Lung microvascular endothelial cell (primary cell): ENCODE results near the gene CDH8. TPM values are rescaled to one million over a fixed set of nuclear protein-coding genes. Genes with fewer than 3 reads are reported as not detected.

Source experiments
- DNase-seq, 2 donors: peaks; one replicate each; pipeline versions ENCODE4 v3.0.0 to v3.0.0-alpha.2; 2010; ENCODE audit warnings: low read depth in 2 of 2
- total RNA-seq: library from RNA; depleted of rRNA; stranded (reverse); fragments of >200 nt; gene quantifications from 2 replicates; pipeline ENCODE4 v1.2.1, GENCODE V29; 2014

The CDH8 gene, protein sequence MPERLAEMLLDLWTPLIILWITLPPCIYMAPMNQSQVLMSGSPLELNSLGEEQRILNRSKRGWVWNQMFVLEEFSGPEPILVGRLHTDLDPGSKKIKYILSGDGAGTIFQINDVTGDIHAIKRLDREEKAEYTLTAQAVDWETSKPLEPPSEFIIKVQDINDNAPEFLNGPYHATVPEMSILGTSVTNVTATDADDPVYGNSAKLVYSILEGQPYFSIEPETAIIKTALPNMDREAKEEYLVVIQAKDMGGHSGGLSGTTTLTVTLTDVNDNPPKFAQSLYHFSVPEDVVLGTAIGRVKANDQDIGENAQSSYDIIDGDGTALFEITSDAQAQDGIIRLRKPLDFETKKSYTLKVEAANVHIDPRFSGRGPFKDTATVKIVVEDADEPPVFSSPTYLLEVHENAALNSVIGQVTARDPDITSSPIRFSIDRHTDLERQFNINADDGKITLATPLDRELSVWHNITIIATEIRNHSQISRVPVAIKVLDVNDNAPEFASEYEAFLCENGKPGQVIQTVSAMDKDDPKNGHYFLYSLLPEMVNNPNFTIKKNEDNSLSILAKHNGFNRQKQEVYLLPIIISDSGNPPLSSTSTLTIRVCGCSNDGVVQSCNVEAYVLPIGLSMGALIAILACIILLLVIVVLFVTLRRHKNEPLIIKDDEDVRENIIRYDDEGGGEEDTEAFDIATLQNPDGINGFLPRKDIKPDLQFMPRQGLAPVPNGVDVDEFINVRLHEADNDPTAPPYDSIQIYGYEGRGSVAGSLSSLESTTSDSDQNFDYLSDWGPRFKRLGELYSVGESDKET
- total RNA-seq, result not detected in 2 replicates

DNA sequence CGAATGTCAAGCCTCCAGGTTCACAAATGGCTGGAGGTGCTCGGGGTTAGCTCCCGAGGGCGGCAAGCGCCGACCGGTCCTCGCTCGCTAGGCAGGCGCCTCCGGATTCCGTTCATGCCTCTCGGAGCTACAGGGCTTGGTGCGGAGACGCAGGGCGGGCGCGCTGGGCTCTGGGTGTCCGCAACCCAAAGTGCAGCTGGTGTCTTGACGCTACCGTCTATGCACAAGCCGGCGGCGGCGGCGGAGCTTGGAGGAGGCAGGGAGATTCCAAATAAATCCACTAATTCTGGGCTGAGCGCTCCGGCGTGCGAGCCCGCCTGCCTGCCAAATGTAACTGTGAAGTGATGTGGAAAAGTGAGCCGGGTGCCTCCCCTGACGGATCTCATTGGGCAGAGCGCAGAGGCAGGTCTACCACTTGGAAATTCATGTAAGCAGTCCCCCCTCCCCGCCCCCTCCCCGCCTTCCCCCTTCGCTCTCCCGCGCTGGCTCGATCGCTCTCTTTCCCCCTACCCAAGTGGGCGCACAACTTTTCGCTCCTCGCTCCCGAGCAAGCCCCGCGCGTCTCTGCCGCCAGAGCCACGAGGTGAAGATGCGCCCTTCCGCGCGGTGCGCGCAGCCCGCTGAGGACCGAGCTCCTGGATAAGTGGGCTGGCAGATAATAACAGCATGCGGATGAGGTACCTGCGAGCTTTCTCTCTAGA, at the start of gene CDH8:
Gene CDH8 (minus strand): TSS at position 338 of the 701 bp plus-strand sequence. CDS start 15,035 bp downstream, outside the sequence.
- no peak for DNase-seq

DNA sequence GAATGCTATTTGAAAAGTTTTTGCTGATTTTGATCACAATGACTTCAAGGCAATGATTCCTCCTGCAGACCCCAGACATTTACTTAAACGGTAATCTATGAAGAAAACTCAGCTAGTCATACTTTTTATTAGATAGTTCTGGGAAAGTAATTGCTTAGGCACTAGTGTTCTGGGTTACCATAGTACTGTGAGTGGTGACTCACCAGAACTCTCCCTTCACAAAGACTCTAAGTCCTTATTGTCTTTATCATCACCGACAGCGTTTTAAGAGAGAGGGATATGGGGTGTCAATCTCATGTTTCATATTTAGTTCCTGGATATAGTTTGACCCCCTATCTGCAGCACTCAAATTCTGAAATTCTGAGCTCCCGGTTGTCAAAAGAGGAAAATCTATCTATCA, 43.0 kb upstream of the CDH8 start:
- no peak for DNase-seq

DNA sequence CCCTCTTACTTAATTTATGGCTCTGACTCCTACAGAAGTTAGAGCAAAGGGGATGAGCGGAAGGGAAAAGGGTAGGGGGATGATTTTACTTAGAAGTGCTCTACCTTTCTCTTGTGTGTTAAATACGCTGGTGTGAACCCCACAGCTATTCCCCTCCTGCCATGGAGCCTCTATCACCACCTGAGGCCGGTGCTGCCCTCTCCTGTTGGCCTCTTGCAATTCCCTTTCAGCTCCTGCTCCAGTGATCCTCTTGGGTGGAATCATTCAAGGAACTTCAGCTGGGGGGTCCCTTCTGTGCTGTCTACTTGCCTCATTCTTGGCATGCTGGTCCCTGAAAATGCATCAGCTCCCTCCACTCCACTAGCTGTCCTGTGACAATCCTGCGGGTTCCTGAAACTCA, 41.8 kb upstream of the CDH8 start:
- DNase-seq, result no peak

DNA sequence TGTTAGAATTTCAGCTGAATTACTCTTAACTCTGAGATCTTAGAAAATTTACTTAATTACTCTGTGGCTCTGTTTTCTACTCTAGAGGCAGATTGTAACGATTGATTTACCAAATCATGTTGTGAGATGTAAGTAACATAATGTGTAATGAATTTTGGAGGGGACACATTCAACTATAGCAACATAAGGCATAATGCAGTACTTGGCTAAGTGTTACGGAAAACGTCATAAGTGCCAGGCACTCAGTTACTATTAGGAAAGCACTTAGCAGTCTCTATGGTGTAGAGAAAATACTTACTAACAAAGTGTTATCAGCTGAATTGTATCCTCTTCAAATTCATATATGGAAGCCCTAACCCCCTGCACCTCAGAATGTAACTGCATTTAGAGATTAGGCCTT, 40.6 kb upstream of the CDH8 start:
- no peak for DNase-seq

DNA sequence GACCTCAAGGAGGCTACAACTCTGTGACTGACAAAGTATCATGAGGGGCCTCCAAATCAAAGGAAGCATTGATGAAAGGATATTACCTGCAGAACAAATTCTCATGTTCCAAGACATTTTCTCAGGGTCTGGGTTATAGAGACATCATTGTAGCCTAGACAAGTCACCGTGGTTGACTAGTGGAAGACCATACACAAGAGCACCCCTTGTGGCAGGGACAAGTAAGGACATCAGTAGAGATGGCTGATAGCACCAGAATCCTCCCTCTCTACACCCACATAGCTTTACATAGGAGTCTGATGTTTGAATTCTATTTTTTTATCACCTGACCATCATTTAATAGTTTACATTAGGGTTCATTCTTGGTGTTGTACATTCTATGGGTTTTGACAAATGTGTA, 32.5 kb upstream of the CDH8 start:
- DNase-seq, result no peak

DNA sequence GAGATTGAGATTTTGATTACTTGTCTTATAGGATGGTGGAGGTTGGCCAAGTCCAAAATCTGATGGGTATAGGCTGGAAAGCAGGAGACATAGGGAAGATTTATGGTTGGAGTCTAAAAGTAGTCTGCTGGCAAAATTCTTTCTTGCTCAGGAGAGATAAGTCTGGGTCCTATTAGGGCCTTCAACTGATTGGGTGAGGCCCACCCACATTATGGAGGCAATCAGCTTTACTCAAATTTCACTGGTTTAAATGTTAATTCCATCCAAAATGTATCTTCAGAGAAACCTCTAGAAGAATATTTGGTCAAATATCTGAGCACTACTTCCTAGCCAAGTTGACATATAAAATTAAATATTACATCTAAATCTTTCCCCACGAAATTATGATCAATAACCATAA, 31.7 kb upstream of the CDH8 start:
- DNase-seq, result no peak

DNA sequence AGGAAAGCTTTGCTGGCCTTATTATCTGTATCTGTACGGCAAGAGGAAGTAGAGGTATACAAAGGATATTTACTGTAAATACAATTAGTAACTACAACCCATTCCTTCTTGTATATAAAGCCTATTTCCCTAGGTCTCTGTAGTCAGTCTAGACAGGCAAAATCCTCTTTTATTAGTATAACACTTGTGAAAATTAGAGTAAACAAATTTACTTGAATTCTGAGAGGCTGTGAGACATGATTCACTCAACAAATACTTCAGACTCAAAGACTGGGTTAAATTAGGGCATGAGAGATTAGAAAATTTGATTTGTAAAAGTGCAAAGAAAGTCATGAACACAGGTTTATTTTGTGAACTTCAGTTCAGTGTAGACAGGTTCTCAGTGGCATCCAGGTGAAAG, 30.9 kb upstream of the CDH8 start:
- DNase-seq, result no peak

DNA sequence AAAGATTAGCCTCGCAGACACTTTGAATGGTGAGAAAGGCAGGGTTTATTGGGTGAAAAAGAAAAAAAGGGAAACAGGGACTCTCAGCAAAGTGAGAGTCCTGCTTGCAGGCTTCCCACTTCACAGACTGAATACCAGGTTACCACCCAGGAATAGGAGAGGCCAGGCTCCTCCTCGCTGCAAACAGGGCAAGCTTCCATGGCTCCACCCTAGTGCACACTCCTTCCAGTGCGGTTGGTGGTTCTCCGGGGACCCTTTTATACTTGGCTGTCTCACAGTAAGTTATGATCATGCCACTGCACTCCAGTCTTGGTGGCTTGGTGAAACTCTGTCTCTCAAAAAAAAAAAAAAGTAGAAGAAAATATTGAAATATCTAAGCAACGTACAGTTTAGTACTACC, 30.5 kb upstream of the CDH8 start:
- DNase-seq, result no peak

DNA sequence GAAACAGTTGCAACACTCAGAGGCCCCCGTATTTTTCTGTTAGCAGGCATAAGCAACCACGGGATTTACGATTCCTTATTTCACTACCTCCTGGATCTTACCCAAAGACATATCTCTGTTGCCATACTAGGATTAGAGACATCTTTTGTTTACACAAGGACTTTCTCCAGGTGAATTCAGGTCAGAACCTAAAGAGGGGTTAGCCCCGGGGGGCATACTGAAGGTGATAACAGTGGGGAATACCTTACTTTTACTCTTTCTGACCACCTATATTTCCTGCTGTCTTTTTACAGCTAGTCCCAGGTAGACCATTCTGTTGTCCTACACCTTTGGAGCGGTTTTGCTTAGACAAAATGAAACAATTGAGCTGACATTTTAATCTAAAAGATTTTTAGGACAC, 27.9 kb upstream of the CDH8 start:
- no peak for DNase-seq

DNA sequence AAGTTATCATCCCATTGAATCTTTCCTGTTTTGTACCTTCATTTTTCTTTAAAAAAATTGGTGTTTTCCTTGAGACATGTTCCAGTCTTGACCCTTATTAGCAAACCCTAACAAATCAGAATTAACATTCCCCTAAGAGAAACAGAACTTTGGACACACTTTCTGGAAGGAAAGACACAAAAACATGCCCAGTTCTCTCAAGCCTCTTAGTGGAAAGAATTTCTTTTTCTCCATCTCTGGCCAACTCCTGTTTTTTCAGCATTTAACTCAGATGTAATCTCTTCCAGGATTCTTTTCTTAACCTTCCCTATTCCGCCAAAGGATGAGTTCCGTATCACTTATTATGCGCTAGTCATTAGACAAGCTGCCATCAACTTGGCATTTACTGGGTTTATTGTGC, 23.9 kb upstream of the CDH8 start:
- DNase-seq, result no peak

DNA sequence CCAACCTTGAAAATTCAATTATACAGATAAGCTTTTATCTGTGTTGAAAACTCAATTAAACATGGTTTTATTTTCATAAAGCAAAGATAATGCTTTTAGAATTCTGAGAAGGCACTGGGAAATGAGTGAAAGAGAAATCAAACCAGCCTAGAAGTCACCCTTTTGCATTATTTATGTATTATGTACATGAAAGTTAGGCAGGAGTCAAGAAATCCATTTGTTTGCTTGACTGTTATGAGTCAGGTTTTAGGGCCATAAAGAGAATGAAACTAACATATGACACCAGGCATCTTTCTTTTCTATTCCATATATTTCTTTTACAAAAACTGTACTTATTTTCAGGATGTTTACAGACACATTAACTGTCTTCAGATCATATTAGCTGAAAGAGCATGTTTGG, 23.3 kb upstream of the CDH8 start:
- DNase-seq, result no peak

DNA sequence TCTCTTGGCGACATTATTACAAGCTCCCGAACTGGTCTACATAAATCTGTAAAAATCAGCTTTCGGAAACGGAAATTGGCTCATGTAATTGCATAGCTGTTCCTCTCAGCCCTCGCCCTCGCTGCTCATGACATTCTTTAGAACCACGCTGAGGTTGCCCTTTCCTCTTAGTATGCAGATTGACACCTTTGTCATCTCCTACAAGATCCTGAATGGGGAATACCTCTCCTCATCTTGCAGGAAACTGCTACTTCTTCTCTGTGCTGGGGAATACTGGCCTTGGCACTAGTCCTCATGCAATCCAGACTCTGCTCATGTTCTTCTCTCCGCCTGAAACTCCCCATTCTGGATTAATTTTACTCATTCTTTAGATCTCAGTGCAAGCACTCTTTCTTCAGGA, 22.2 kb upstream of the CDH8 start:
- DNase-seq, result no peak

DNA sequence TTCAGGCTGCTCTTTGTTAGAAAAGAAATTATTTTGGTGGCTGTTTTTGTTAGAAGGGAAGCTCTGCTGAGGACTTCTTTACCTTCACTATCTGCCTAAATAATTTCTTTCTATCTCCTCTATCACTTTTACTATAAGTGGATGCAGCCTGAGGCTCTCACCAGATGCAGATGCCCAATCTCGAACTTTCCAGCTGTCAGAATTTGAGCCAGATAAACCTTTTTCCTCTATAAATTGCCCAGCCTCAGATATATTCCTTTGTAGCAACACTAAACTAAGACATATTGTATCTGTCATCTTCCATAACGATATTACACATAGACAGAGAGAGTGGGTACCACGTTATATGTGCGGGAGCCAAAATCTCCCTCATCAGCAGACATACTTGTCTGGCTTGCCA, 15.7 kb upstream of the CDH8 start:
- no peak for DNase-seq

DNA sequence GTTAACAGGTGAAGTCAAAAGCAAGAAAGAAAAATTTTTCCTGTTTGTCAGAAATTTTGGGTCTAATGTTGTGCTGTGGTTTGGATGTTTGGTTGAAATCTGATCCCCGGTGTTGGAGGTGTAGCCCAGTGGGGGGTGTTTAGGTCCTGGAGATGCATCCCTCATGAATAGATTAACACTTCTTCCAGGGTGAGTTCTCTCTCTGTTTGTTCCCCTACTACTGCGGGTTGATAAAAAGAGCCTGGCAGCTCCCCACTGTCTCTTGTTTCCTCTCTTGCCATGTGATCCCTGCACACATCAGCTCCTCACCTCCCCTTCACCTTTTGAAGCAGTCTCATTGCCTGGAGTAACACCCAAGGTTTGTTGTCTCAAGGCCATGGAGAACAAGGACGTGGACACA, 14.6 kb upstream of the CDH8 start:
- DNase-seq, result no peak

DNA sequence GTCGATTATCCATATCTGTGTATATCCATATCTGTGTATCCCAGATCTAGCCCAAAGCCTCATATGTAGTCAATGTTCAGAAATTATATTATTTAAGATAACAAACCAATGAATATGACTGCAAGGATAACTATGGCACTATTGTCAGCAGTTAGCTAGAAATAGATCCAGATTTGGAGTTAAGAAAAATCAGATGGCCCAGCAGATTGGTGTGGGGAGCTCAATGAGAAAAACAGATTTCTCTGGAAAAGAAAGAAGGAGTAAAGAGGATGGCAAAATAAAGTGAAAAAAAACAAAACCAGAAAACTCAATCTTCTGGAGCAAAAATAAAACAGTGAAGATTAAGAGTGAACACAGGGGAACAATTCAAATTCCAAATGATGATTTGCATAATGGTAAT, 10.6 kb upstream of the CDH8 start:
- no peak for DNase-seq

DNA sequence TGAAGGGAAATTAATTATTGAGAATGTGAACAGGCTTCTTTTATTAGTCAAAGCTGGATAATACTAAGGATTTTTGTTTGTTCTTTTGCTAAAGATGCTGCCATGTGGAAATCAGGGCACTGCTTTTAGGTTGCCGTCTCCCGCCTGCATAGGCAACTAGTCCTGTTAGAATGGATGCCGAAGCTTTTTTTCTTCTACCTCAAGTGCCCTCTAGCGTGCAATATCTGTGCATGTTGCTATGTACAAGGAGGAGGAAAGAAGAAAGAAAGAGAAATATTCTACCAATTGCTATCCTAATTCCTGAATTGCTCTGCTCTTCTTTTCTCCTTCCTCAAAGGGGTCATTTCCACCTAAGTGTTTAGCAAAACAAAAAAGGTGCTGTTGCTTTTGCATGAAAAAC, 5.2 kb upstream of the CDH8 start:
- no peak for DNase-seq

DNA sequence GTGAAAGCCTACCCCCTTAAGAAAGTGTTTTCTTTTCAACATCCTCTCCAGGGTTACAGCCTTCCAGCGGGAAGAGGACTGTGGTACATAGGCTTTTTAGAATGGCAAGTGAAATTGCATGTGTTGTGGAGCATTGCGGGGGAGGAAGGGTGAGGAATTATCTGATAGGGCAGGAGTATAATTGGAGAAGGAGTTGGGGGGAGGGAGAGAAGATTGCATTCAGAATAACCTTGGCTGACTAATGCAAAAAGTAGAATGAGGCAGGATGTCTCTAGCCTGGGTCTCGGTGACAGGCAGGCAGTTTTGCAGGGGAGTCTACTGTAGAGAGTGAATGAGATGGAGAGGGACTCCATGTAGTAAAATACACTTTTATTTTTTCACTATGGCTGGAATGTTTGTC, 2.4 kb upstream of the CDH8 start:
- no peak for DNase-seq

DNA sequence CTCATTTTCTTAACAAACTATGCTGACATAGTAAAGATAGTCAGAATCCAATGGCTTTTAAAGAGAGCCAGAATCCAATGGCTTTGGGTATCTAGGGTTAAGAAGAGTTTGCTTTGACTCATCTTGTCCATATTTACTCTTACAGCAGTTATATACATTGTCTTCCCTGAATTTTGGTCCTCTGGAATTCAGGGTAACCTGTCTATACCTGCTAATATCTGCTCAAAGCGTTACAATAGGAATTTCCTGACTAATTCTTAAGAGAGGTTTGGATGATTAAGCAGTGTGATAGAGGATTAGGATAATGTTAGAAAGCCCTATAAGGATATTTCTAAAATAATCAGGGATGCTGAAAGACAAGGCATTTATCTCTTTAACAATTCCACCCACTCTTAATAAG, 2.0 kb upstream of the CDH8 start:
- no peak for DNase-seq

DNA sequence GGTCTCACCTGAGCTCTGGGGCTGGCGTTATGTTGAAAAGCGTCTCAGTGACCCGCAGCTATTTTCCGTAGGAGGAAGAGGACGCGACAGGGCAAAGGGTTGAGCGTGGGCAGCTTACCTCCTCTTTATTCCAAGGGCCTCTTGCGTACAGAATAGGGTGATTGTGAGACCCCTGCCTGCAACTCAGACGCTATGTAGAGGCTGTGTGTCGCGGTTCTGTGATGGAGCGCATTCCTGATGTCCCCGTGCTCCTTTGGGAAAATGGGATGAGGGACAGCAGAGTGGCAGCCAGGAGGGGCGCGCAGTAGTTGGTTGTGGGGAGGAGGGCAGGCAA, 531 bp upstream of the CDH8 start:
- no peak for DNase-seq

DNA sequence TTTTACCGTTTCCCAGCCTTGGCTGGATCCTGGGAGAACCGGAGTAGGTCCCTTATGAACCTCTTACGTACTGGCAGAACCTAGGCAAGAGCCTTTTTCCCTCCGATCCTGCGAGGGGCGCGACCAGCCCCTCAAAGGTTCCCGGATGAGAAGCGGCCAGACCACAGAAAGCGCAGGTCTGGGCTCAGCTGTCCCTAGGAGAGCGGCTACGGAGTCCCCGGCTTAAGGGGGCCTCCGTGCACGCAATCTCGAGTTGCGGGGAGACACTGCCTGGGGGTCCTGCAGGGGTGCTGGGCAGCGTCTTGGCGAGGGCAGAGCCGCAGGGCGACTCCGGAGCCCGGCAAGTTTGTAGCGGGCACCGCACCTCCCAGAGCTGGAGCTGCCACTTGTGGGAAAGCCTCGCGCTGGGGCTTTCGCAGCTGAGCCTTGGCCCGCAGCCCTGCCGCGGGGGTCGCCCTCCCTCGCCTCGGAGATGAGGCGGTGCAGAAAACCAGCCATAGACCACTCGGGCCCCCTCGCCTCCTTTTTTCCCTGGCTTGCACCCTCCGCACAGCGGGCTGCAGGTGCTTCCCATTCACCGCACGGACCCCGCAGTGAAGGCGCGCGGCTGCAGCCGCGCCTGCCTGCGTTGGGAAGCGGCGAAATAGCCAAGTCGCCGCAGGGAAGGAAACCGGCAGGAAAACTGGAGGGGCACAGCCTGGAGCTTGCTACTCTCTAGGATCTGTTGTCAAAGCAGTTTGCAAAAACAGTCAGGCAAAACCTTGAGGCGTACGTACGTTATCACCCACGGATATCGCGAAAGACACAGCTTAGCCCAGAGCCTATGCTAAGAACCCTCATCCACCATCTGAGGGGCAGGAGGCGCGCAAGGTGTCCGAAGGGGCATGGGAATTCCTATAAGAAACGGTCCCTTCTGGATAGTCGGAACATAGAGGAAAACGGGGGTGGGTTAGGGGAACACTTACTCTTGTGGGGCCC, 834 bp downstream of the CDH8 start:
- no peak for DNase-seq
